WI38 (cell line): ENCODE measurements around the gene FAM98B.
"Not testable (repeated sequence)": the region's sequence is repeated elsewhere in the genome, so short reads cannot be mapped to it uniquely, and the experiment has no call there.

Experiments used
- H3K4me3 ChIP-seq: 2 replicates; pipeline ENCODE4 v1.5.1; 2011; ENCODE audit warnings: low read depth, mild to moderate bottlenecking, control low read depth, low read length
- CTCF ChIP-seq: IDR thresholded peaks from 2 replicates; pipeline ENCODE4 v1.5.1; 2012; ENCODE audit warnings: low read depth, mild to moderate bottlenecking, control low read depth, low read length

Gene FAM98B

GRCh38 chr15:38424101-38424552 lies 29.8 kb upstream of the FAM98B start:
- H3K4me3 ChIP-seq: no peak overlapping the region
- no peak for TF ChIP-seq CTCF

- no peak overlapping the region for H3K4me3 ChIP-seq
- no peak for TF ChIP-seq CTCF
Measured at GRCh38 chr15:38425269-38425668, 28.7 kb upstream of the FAM98B start.

- no peak overlapping the region for H3K4me3 ChIP-seq
- no peak for TF ChIP-seq CTCF
Measured at GRCh38 chr15:38427380-38427779, 26.5 kb upstream of the FAM98B start.

GRCh38 chr15:38430106-38430760 lies 23.7 kb upstream of the FAM98B start:
- H3K4me3 ChIP-seq: no peak overlapping the region
- TF ChIP-seq CTCF: no peak

GRCh38 chr15:38436993-38437392 lies 16.9 kb upstream of the FAM98B start:
- H3K4me3 ChIP-seq: no peak overlapping the region
- TF ChIP-seq CTCF: no peak

- not testable (repeated sequence) for H3K4me3 ChIP-seq
Measured at GRCh38 chr15:38437603-38438002, 16.3 kb upstream of the FAM98B start.

- no peak for TF ChIP-seq CTCF
- no peak overlapping the region for H3K4me3 ChIP-seq
Measured at GRCh38 chr15:38438031-38438986, 15.6 kb upstream of the FAM98B start.
